ENCODE measurements around the gene ZNF777. TPM values are rescaled to one million over a fixed set of nuclear protein-coding genes. Genes with fewer than 3 reads are reported as not detected.

ZNF777 gene
- polyA plus RNA-seq, 1 donor = 10.2 TPM

DNA sequence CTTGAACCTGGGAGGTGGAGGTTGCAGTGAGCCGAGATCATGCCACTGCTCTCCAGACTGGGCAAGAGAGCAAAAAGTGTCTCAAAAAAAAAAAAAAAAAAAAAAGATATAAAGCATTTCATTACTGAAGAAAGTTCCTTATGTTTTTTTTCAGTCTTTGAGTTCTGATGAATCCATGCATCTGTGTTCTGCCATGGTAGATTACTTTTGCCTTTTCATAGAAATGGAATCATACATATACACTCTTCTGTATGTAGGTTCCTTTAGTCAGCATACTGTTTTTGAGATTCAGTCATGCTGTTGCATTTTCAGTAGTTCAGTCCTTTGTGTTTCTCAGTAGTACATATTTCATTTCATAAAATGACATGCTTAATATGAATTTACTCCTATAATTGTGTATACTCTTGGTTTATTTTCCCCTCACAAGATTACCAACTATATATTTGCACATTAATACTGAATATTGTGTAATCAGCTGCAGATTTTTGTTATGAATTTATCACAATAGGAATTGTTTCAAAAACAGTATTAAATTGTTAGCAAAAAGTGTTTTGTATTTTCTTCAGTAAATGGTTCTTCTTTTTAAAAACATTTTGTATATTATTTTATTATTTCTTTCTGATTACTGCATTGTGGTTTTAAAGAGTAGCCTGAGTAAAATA, 2.8 kb upstream of the ZNF777 start:
- Histone ChIP-seq H3K4me3 (ENCODE audit: low read length) (no peak overlapping the region), H3K4me1 (ENCODE audit: control insufficient read depth, insufficient read depth, low read length) (peaks cover 6% of the 10 kb centered on the region), H3K27me3 (ENCODE audit: control insufficient read depth, insufficient read depth, low read length) (peaks cover 8% of the 10 kb centered on the region), H3K27ac (ENCODE audit: low read length) (no peak overlapping the region), H3K9me3 (ENCODE audit: control insufficient read depth, low read depth, low read length) (no peaks in the 10 kb centered on the region), H3K36me3 (ENCODE audit: control insufficient read depth, insufficient read depth, low read length) (no peaks in the 10 kb centered on the region)
- DNase-seq = no peak
- no CpG with 5 or more reads among the region's 1 CpG for WGBS (ENCODE audit: insufficient coverage, low lambda C conversion rate)

DNA sequence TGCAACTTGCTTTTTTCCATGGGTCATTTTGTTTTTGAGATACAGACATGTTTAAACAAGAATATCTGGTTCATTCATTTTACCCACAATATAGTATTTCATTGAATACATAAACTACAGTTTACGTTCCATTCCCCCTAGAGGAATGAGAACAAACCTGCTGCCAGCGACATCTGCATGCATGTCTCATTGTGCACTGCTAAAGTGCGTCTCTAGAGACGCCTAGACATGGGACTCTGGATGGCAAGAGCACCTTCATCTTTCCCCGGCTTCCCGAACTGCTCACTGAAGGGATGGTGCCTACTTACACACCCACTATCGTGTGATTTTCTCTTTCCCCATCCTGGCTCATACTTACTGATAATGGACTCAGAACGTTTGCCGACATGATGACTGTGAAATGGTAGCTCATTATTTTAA, 1.2 kb upstream of the ZNF777 start:
- H3K9me3 ChIP-seq (ENCODE audit: control insufficient read depth, low read depth, low read length) = no peaks in the 10 kb centered on the region
- no peak overlapping the region for H3K4me3 ChIP-seq (ENCODE audit: low read length)
- no peak for DNase-seq
- no peak overlapping the region for H3K27ac ChIP-seq (ENCODE audit: low read length)
- H3K36me3 ChIP-seq (ENCODE audit: control insufficient read depth, insufficient read depth, low read length) = no peaks in the 10 kb centered on the region
- H3K4me1 ChIP-seq (ENCODE audit: control insufficient read depth, insufficient read depth, low read length) = peaks cover 6% of the 10 kb centered on the region
- 70% methylated on average over 3 of the region's 9 CpGs for WGBS (ENCODE audit: insufficient coverage, low lambda C conversion rate)
- H3K27me3 ChIP-seq (ENCODE audit: control insufficient read depth, insufficient read depth, low read length) = peaks cover 8% of the 10 kb centered on the region

DNA sequence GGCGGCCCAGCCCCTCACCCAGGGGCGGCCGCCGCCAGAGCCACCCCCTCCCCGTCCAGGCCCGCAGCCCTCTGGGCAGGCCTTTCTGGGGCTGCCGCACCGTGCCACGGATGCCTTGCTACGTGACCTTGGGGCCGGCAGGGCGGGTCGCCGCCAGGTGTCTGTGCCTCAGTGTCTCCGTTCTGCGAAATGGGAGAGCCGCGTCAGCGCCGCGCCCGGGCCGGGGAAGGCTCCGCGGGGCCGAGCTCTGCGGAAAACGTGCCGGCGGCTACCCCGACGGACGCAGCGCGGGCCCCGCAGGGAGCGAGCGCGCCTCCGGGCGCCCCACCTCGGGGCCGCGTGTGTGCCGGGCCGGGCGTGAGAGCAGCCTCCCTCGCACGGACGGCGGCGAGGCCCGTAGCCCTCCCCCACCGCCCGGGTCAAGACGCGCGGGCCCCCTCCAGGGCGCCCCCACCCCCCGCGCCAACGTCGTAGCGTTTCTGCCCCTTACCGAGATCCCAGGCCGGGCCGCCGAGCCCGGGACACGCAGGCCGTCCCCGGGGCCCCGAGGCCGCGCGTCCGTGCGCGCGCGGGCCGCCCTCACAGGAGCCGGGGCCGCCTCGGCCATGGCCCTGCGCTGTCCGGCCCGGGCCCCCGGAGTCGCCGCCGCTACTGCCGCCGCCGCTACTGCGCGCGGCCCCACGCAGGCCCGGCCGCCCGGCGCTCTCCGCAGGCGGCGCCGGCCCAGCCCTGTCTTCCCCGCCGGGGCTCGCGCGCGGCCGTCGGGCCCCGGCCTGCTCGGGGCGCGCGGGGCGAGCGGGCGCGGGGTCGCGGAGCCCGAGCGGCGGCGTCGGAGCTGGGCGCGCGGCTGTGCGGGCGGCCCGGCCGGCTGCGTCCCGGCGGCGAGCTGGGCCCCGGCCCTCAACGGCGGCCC, 1.1 kb downstream of the ZNF777 start:
- WGBS (ENCODE audit: insufficient coverage, low lambda C conversion rate) = no CpG with 5 or more reads among the region's 145 CpGs
- Histone ChIP-seq H3K9me3 (ENCODE audit: control insufficient read depth, low read depth, low read length) (no peaks in the 10 kb centered on the region), H3K4me1 (ENCODE audit: control insufficient read depth, insufficient read depth, low read length) (peaks cover 6% of the 10 kb centered on the region), H3K4me3 (ENCODE audit: low read length) (peak overlapping the region; percentile 23), H3K27me3 (ENCODE audit: control insufficient read depth, insufficient read depth, low read length) (peaks cover 7% of the 10 kb centered on the region), H3K36me3 (ENCODE audit: control insufficient read depth, insufficient read depth, low read length) (peaks cover 20% of the 10 kb centered on the region), H3K27ac (ENCODE audit: low read length) (no peak overlapping the region)
- DNase-seq = peak in 1 of 2 donors; percentile 37

GRCh38 chr7:149459201-149459539, 1.7 kb downstream of the ZNF777 start:
- no peak overlapping the region for H3K27ac ChIP-seq (ENCODE audit: low read length)
- no peak for DNase-seq

GRCh38 chr7:149458235-149458634, 2.6 kb downstream of the ZNF777 start:
- H3K36me3 ChIP-seq (ENCODE audit: control insufficient read depth, insufficient read depth, low read length) = peaks cover 35% of the 10 kb centered on the region
- peaks cover 3% of the 10 kb centered on the region for H3K27me3 ChIP-seq (ENCODE audit: control insufficient read depth, insufficient read depth, low read length)
- DNase-seq = no peak
- no peak overlapping the region for H3K27ac ChIP-seq (ENCODE audit: low read length)
- no peaks in the 10 kb centered on the region for H3K9me3 ChIP-seq (ENCODE audit: control insufficient read depth, low read depth, low read length)
- H3K4me1 ChIP-seq (ENCODE audit: control insufficient read depth, insufficient read depth, low read length) = peaks cover 6% of the 10 kb centered on the region
- WGBS (ENCODE audit: insufficient coverage, low lambda C conversion rate) = no CpG with 5 or more reads among the region's 3 CpGs
- H3K4me3 ChIP-seq (ENCODE audit: low read length) = no peak overlapping the region

More at GRCh38 chr7:149459201-149459539, 1.7 kb downstream of the ZNF777 start:
- no CpG with 5 or more reads among the region's 17 CpGs for WGBS (ENCODE audit: insufficient coverage, low lambda C conversion rate)
- H3K4me1 ChIP-seq (ENCODE audit: control insufficient read depth, insufficient read depth, low read length) = peaks cover 6% of the 10 kb centered on the region
- H3K9me3 ChIP-seq (ENCODE audit: control insufficient read depth, low read depth, low read length) = no peaks in the 10 kb centered on the region
- peaks cover 3% of the 10 kb centered on the region for H3K27me3 ChIP-seq (ENCODE audit: control insufficient read depth, insufficient read depth, low read length)
- H3K4me3 ChIP-seq (ENCODE audit: low read length) = no peak overlapping the region
- peaks cover 26% of the 10 kb centered on the region for H3K36me3 ChIP-seq (ENCODE audit: control insufficient read depth, insufficient read depth, low read length)

GRCh38 chr7:149457766-149458165, 3.1 kb downstream of the ZNF777 start:
- H3K36me3 ChIP-seq (ENCODE audit: control insufficient read depth, insufficient read depth, low read length) = peaks cover 37% of the 10 kb centered on the region
- WGBS (ENCODE audit: insufficient coverage, low lambda C conversion rate) = no CpG with 5 or more reads among the region's 1 CpG
- H3K27ac ChIP-seq (ENCODE audit: low read length) = no peak overlapping the region
- H3K27me3 ChIP-seq (ENCODE audit: control insufficient read depth, insufficient read depth, low read length) = peaks cover 3% of the 10 kb centered on the region
- no peak for DNase-seq
- H3K4me3 ChIP-seq (ENCODE audit: low read length) = no peak overlapping the region
- no peaks in the 10 kb centered on the region for H3K9me3 ChIP-seq (ENCODE audit: control insufficient read depth, low read depth, low read length)
- H3K4me1 ChIP-seq (ENCODE audit: control insufficient read depth, insufficient read depth, low read length) = peaks cover 6% of the 10 kb centered on the region

GRCh38 chr7:149456506-149457421, 4.1 kb downstream of the ZNF777 start:
- H3K27ac ChIP-seq (ENCODE audit: low read length) = no peak overlapping the region
- H3K4me3 ChIP-seq (ENCODE audit: low read length) = no peak overlapping the region
- no peaks in the 10 kb centered on the region for H3K27me3 ChIP-seq (ENCODE audit: control insufficient read depth, insufficient read depth, low read length)
- DNase-seq = no peak
- peaks cover 6% of the 10 kb centered on the region for H3K4me1 ChIP-seq (ENCODE audit: control insufficient read depth, insufficient read depth, low read length)
- WGBS (ENCODE audit: insufficient coverage, low lambda C conversion rate) = 83% methylated on average over 1 of the region's 11 CpGs
- peaks cover 41% of the 10 kb centered on the region for H3K36me3 ChIP-seq (ENCODE audit: control insufficient read depth, insufficient read depth, low read length)
- H3K9me3 ChIP-seq (ENCODE audit: control insufficient read depth, low read depth, low read length) = no peaks in the 10 kb centered on the region

DNA sequence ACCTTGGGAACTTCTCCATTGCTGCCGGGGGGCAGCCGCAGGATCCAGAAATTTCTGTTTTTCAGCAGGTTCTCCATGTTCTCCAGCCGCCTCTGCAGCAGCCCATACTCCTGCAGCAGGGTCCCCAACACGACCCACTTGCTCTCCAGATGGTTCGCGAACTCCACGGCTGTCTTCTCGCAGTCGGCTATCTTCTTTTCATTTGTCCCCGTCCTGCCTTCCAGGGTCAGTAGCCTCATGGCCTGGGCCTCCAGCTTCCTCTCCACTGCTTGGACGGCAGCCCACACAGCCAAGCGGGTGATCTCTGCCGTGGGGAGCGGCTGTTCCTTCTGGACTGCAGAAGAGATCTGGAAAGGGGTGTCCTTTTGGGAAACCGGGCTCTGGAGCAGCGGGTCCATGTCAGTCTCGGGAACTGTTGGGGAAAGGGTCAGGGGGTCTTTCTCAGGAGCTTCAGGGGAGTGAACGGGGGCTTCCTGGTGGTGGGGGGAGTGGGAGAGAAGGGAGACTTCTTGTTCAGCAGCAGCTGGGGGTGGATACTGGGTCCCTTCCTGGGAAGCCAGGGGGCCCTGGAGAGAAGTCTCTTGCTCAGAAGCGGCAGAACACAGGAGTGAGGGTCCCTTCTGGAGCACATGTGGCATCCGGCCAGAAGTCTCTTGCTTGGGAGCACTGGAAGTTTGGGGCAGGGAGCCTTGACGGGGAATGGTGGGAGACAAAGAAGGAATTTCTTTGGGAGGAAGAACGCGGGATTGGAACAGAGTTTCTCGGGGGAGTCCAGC, 5.5 kb downstream of the ZNF777 start:
- no peak for DNase-seq
- 100% methylated on average over 4 of the region's 24 CpGs for WGBS (ENCODE audit: insufficient coverage, low lambda C conversion rate)
- Histone ChIP-seq H3K27ac (ENCODE audit: low read length) (no peak overlapping the region), H3K4me3 (ENCODE audit: low read length) (no peak overlapping the region), H3K36me3 (ENCODE audit: control insufficient read depth, insufficient read depth, low read length) (peaks cover 49% of the 10 kb centered on the region), H3K9me3 (ENCODE audit: control insufficient read depth, low read depth, low read length) (no peaks in the 10 kb centered on the region), H3K4me1 (ENCODE audit: control insufficient read depth, insufficient read depth, low read length) (peaks cover 3% of the 10 kb centered on the region), H3K27me3 (ENCODE audit: control insufficient read depth, insufficient read depth, low read length) (no peaks in the 10 kb centered on the region)

- no CpG with 5 or more reads among the region's 5 CpGs for WGBS (ENCODE audit: insufficient coverage, low lambda C conversion rate)
- H3K4me3 ChIP-seq (ENCODE audit: low read length) = no peak overlapping the region
- DNase-seq = no peak
- no peak overlapping the region for H3K27ac ChIP-seq (ENCODE audit: low read length)
- no peaks in the 10 kb centered on the region for H3K9me3 ChIP-seq (ENCODE audit: control insufficient read depth, low read depth, low read length)
- peaks cover 3% of the 10 kb centered on the region for H3K4me1 ChIP-seq (ENCODE audit: control insufficient read depth, insufficient read depth, low read length)
- H3K36me3 ChIP-seq (ENCODE audit: control insufficient read depth, insufficient read depth, low read length) = peaks cover 55% of the 10 kb centered on the region
- no peaks in the 10 kb centered on the region for H3K27me3 ChIP-seq (ENCODE audit: control insufficient read depth, insufficient read depth, low read length)
These were observed 6.1 kb downstream of the ZNF777 start for GRCh38 chr7:149454750-149455149.
